Stimulated activated CD4-positive, alpha-beta T cell treated with anti-CD3 and anti-CD28 coated beads, Interleukin-15, amount 100 ng/mL, for 1 hour (primary cell): ENCODE results near the gene NRF1.
"Not testable (repeated sequence)": the region's sequence is repeated elsewhere in the genome, so short reads cannot be mapped to it uniquely, and the experiment has no call there.

Experiments used
- DNase-seq, 2 donors: peaks; one replicate each; pipeline ENCODE4 v3.0.0-alpha.2; 2020; ENCODE audit warnings: low read depth in 1 of 2, low spot score in 1 of 2

NRF1 gene

GRCh38 chr7:129611246-129612111, at the start of gene NRF1:
Gene NRF1 (plus strand): TSS chr7:129611720. CDS start chr7:129657352, 45,632 bp downstream.
- peak; percentile 85 to 91 for DNase-seq

DNA sequence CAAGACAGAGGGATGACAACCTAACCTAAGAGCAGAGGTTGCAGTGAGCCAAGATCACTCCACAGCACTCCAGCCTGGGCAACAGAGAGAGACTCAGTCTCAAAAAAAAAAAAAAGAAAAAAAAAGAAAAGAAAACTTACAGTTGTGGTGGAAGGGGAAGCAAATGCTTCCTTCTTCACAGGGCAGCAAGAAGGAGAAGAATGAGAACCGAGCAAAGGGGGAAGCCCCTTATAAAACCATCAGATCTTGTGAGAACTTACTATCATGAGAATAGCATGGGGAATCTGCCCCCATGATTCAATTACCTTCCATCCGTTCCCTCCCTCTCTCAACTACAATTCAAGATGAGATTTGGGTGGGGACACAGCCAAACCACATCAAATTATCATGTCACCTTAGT, 45.2 kb upstream of the NRF1 start:
- DNase-seq = not testable (repeated sequence)

DNA sequence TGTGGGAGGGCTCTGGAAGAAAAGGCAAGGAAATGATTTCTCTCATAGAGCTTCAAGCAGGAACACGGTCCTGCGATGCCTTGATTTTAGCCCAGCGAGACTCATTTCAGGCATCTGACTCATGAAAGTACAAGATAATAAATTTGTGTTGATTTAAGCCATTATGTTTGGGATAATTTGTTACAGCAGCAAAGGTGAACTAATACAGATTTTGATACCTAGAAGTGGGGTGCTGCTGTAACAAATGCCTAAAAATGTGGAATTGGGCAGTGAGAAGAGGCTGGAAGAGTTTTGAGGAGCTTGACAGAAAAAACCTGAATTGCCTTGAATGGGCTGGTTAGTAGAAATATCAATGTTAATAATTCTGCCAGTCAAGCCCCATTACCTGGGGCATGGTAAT, 44.1 kb upstream of the NRF1 start:
- no peak for DNase-seq

DNA sequence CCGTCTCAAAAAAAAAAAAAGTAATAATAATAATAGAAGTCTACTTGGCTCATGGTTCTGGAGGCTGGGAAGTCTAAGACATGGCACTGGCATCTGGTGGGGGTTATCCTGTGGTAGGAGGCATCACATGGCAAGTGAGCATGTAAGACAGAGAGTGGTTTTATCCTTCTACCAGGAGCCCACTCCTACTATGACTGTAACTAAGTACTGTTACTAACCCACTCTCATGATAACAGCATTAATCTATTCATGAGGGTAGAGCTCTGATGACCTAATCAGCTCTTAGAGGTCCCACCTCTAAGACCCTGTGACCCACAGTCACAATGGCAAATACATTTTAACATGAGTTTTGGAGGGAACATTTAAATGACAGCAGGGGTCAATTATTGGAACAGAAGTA, 43.3 kb upstream of the NRF1 start:
- no peak for DNase-seq

- no peak for DNase-seq
These were observed 42.2 kb upstream of the NRF1 start for GRCh38 chr7:129569326-129569725.

DNA sequence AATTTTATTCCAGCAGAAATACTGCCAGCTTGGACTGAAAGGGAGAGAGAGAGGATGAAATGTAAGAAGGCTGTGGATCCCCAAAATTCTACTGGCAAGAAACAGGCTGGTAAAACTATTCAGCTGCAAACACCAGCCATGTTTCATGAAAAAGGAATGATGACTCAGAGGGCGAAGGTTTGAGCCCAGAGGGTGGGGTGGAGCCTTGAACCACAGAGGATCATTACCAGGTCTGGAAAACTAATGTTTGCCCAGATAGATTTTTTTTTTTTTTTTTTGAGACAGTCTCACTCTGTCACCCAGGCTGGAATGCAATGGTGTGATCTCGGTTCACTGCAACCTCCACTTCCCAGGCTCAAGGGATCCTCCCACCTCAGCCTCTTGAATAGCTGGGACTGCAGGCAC, 41.7 kb upstream of the NRF1 start:
- DNase-seq = no peak

GRCh38 chr7:129571201-129571600, 40.3 kb upstream of the NRF1 start:
- DNase-seq = no peak

GRCh38 chr7:129572205-129572604, 39.3 kb upstream of the NRF1 start:
- no peak for DNase-seq

- no peak for DNase-seq
These were observed 37.0 kb upstream of the NRF1 start for GRCh38 chr7:129574487-129574886.

- no peak for DNase-seq
These were observed 35.8 kb upstream of the NRF1 start for GRCh38 chr7:129575699-129576098.

DNA sequence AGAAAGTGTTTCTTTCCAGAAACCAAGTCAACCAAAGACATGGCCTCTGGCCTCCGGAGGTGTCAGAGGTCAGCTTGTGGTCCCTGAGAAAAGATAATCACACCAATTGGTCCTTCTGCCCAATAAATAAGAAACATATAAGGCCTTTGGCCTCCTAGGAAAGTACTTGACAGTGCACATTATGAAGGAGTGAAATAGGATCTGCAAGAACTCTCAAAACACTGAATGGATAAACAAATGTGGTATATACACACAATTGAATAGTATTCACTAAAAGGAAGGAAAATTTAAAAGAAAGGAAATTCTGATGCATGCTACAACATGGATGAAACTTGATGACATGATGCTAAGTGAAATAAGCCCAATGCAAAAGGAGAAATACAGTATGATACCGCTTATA, 35.4 kb upstream of the NRF1 start:
- DNase-seq = no peak

DNA sequence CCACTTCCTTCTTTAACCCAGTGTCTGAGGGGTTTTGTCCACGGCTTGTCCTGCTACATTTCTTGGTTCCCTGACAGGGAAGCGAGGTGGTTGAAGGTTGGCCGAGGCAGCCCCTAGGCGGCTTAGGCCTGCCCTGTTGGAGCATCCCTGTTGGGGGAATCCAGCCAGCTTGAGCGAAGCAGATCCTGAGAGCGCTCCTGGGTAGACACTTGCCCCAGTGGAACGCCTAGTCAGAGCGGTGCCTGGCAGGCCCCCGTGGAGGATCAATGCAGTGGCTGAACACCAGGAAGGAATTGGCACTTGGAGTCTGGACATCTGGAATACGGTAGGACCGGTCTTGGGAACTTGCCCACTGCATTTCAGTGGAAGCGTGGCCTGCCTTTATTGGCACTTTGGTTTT, 32.7 kb upstream of the NRF1 start:
- no peak for DNase-seq

- DNase-seq = not testable (repeated sequence)
These were observed 25.3 kb upstream of the NRF1 start for GRCh38 chr7:129586179-129586578.

DNA sequence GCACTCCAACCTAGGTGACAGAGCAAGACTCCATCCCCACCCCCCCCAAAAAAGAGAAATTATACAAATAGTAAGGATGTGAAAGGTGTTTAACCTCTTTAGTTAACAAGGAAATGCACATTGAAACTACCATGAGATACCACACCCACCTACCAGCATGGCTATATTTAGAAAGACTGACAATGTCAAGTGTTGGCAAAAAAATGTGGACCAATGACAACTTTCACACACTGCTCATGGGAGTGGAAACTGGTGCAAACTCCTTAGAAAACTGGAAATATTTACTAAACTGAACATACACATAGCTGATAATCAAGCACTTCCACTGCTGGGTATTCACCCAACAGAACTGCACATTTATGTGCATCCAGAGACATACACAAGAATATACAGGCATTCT, 23.3 kb upstream of the NRF1 start:
- no peak for DNase-seq

DNA sequence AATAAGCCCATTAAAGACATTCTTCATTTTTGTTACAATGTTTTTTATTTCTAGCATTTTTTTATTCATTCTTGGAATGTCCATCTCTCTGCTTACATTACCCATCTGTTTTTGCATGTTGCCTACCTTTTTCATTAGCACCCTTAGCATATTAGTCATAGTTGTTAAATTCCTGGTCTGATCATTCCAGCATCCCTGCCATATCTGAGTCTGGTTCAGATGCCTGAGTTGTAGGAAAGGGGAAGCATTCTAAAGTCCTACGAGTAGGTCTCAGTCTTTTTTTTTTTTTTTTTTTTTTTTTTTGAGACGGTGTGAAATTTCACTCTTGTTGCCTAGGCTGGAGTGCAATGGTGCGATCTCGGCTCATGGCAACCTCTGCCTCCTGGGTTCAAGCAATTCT, 19.7 kb upstream of the NRF1 start:
- DNase-seq = no peak

GRCh38 chr7:129596386-129596785, 15.1 kb upstream of the NRF1 start:
- DNase-seq = not testable (repeated sequence)

- DNase-seq = no peak
These were observed 13.8 kb upstream of the NRF1 start for GRCh38 chr7:129597672-129598071.

DNA sequence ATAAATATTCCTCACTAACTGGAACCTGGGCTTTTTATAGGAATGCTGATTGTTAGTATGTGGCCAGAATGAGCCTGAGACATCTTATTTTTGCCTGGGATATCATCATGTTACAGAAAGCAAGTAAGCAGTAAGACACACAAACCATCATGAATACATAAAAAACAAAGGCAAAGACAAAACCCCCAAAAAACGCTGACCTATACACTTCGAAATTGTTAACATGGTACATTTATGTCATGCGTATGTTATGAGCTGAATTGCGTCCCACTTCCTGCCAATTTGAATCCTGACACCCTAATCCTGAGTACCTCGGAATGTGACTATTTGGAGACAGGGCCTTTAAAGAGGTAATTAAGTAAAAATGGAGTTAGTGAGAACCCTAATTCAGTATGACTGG, 12.3 kb upstream of the NRF1 start:
- DNase-seq = no peak

DNA sequence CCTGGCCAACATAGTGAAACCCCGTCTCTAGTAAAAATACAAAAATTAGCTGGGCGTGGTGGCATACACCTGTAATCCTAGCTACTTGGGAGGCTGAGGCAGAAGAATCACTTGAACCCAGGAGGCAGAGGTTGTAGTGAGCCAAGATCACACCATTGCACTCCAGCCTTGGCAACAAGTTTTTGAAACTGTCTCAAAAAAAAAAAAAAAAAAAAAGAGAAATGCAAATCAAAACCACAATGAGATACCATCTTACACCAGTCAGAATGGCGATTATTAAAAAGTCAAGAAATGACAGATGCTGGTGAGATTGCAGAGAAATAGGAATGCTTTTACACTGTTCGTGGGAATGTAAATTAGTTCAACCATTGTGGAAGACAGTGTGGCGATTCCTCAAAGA, 7.9 kb upstream of the NRF1 start:
- not testable (repeated sequence) for DNase-seq

GRCh38 chr7:129604021-129604420, 7.5 kb upstream of the NRF1 start:
- DNase-seq = not testable (repeated sequence)

- no peak for DNase-seq
These were observed 6.6 kb upstream of the NRF1 start for GRCh38 chr7:129604713-129605437.

DNA sequence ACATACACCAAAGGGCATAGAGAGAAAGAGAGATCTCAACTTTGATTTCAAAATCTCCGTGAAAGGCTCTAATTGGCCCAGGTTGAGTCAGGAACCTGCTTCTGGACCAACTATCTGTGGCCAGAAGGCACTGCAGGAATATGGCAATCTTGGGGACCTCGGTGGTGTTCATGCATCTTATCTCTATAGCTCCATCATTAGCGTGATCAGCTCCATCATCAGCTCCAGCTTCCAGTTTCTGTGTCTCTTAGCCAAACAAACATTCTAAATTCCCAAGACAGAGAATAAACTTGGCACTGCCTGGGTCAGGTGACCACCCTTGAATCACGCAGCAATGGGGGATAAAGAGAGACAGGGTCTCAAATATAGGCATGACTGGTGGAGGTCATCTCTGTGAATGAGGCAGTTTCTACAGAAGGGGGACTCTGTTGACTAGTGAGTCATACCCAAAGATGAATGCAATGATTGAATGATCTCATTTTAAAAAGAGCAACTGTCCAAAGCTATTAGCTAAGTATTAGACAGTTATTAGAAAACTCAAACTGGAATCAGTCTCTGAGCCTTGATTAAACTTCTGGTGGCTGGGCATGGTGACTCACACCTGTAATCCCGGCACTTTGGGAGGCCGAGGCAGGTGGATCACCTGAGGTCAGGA, 5.4 kb upstream of the NRF1 start:
- no peak for DNase-seq
